Measurements from ENCODE around the gene PPP3CA.

DNA sequence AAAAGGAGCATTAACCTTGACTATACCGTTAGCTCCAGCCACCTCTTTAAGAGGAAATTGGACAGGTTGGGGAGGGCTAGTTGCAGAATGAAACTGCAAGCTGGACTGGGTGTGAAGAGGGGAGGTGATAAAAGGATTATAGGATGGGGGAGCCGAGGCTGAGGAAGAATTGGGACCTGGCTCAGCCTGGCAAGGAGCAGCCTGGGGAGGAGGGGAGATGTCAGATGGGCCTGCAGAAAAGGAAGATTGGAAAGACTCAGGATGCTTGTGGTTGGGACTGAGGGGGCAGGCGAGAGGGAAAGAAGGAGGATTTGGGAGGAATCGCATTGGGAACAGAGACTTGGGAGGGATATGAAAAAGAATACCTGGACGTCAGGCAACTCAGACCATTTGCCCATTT is 351.7 kb downstream of the PPP3CA start:
- TF ChIP-seq, protein P1, sequence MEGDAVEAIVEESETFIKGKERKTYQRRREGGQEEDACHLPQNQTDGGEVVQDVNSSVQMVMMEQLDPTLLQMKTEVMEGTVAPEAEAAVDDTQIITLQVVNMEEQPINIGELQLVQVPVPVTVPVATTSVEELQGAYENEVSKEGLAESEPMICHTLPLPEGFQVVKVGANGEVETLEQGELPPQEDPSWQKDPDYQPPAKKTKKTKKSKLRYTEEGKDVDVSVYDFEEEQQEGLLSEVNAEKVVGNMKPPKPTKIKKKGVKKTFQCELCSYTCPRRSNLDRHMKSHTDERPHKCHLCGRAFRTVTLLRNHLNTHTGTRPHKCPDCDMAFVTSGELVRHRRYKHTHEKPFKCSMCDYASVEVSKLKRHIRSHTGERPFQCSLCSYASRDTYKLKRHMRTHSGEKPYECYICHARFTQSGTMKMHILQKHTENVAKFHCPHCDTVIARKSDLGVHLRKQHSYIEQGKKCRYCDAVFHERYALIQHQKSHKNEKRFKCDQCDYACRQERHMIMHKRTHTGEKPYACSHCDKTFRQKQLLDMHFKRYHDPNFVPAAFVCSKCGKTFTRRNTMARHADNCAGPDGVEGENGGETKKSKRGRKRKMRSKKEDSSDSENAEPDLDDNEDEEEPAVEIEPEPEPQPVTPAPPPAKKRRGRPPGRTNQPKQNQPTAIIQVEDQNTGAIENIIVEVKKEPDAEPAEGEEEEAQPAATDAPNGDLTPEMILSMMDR (IDR thresholded peaks at IDR 0.05), result no peak
- TF ChIP-seq EZH2 (IDR thresholded peaks at IDR 0.05), result no peak

Data from neural progenitor cell (in vitro differentiated cells).